Neural cell (in vitro differentiated cells): Measurements from ENCODE around the gene C1QTNF8.

Experiments used
- CTCF ChIP-seq: fragments of 450-650 bp; IDR thresholded peaks from 2 replicates; pipeline ENCODE4 v1.5.1; 2014; ENCODE audit warnings: antibody characterized with exemption, mild to moderate bottlenecking, moderate library complexity; ENCODE audit not compliant: poor library complexity, severe bottlenecking
- EP300 ChIP-seq: fragments of 450-650 bp; conservative IDR thresholded peaks from 2 replicates; pipeline ENCODE4 v1.6.1; 2014; ENCODE audit warnings: antibody characterized with exemption, mild to moderate bottlenecking, moderate library complexity; ENCODE audit not compliant: poor library complexity, severe bottlenecking
- EZH2 ChIP-seq: fragments of 200-600, 300-800 bp; shearing (Covaris generic), sonication (generic); IDR thresholded peaks from 2 replicates; pipeline ENCODE4 v1.6.1; 2014; ENCODE audit warnings: antibody characterized with exemption, low read length, borderline replicate concordance, mild to moderate bottlenecking; ENCODE audit not compliant: insufficient read depth, poor library complexity, severe bottlenecking
- MXI1 ChIP-seq: fragments of 450-650 bp; conservative IDR thresholded peaks from 2 replicates; pipeline ENCODE4 v1.6.1; 2014; ENCODE audit warnings: antibody characterized with exemption, mild to moderate bottlenecking; ENCODE audit not compliant: poor library complexity, severe bottlenecking
- POLR2AphosphoS5 ChIP-seq: IDR thresholded peaks from 2 replicates; pipeline ENCODE4 v1.6.1; 2012
- RAD21 ChIP-seq: fragments of 450-650 bp; conservative IDR thresholded peaks from 2 replicates; pipeline ENCODE4 v1.6.1; 2014; ENCODE audit warnings: antibody characterized with exemption, mild to moderate bottlenecking, moderate library complexity
- SMC3 ChIP-seq: fragments of 450-650 bp; conservative IDR thresholded peaks from 2 replicates; pipeline ENCODE4 v1.6.1; 2014; ENCODE audit warnings: antibody characterized with exemption, mild to moderate bottlenecking, moderate library complexity; ENCODE audit not compliant: poor library complexity

DNA sequence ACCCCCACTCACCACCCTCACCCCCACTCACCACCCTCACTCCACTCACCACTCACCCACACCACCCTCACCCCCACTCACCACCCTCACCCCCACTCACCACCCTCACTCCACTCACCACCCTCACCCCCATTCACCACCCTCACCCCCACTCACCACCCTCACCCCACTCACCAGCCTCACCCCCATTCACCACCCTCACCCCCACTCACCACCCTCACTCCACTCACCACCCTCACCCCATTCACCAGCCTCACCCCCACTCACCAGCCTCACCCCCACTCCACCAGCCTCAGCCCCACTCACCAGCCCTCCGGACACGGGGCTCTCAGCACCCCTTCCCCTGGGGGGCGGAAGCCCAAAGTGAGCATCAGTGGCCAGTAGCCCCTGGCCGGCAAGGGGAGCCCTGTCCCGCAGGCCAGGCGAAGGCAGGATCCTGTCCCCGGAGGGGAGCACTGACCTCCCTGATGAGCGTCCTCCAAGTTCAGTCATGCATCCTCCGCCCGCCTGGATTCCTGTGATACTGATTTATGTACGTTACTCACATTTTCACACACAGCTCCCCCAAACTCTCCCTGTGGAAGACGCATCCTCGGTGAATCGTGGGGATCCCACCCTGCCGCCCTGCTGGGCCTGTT, 18.0 kb upstream of the C1QTNF8 start:
- TF ChIP-seq CTCF (no peak), EZH2 (no peak), POLR2AphosphoS5 (no peak), MXI1 (no peak), SMC3 (no peak), RAD21 (no peak), EP300 (no peak)
